ENCODE data around the gene PRMT1. TPM values are rescaled to one million over a fixed set of nuclear protein-coding genes. Genes with fewer than 3 reads are reported as not detected.

Gene PRMT1
- polyA plus RNA-seq, 2 of the 4 experiments (the other 2 are of a cell fraction) = 504 to 516 TPM

DNA sequence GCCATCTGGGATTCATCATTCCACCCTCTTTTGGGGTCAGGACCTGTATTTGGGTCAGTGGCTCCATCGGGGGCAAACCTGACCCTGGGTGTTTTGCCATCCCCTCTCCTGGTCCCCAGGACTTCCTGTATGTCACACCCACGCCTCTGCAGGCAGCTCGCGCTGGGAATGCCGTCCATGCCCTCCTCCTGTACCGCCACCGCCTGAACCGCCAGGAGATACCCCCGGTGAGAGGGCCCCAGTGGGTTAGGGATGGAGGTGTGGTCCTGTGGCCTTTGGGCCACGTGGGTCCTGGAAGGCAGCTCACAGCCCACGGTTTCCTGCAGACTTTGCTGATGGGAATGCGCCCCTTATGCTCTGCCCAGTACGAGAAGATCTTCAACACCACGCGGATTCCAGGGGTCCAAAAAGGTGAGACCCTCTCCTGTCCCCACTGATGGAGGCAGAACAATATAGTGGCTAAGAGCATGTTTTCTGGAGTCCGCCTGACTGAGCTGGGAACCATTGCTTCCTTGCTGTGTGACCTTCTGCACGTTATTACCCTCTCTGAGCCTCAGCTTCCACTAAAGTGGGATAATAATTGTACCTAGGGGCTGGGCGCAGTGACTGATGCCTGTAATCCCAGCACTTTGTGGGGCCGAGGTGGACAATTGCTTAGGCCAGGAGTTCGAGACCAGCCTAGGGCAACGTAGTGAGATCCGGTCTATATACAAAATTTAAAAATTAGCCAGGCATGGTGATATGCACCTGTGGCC is 28.0 kb downstream of the PRMT1 start:
- Histone ChIP-seq H3K4me2 (no peak overlapping the region), H3K4me3 (no peak overlapping the region), H3K27ac (no peak overlapping the region), H3K4me1 (peaks cover 6% of the 10 kb centered on the region; the same call in 1 of the 3 replicates), H3K9me3 (no peaks in the 10 kb centered on the region)
- DNase-seq (ENCODE audit: low read depth in 1 of 2, low spot score in 1 of 2) = no peak
- no peak for FAIRE-seq
- 83% methylated on average over 22 of the region's 22 CpGs for WGBS (ENCODE audit: missing lambda C conversion rate)
- ChIA-PET POLR2A (no interaction called here), CTCF (interaction anchor here (0.7 to 5.9 kb wide), 4 partner anchors 8 to 15 kb away, joined by 3 to 29 read pairs (median 4); no protein-coding TSS in a partner anchor)
- TF ChIP-seq KDM1A (IDR thresholded peaks at IDR 0.05; ENCODE audit: low read depth) = 0 out of 2 replicates have a peak, but pooled peaks have one; percentile 51
- no peak for TF ChIP-seq JUN (IDR thresholded peaks at IDR 0.05)
- peak; percentile 79 for TF ChIP-seq ZFP36 (IDR thresholded peaks at IDR 0.05; ENCODE audit: borderline replicate concordance, partially characterized antibody)
- ATAC-seq = no peak

DNA sequence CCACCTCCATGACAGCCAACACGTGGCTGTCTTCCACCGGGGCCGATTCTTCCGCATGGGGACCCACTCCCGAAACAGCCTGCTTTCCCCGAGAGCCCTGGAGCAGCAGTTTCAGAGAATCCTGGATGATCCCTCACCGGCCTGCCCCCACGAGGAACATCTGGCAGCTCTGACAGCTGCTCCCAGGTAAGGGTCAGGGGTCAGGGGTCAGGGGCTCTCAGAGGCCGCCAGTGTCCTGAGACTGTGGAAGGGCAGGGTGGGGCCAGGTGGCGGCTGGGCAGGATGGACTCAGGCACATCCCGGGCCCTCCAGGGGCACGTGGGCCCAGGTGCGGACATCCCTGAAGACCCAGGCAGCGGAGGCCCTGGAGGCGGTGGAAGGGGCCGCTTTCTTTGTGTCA is 28.8 kb downstream of the PRMT1 start:
- TF ChIP-seq, protein P1, sequence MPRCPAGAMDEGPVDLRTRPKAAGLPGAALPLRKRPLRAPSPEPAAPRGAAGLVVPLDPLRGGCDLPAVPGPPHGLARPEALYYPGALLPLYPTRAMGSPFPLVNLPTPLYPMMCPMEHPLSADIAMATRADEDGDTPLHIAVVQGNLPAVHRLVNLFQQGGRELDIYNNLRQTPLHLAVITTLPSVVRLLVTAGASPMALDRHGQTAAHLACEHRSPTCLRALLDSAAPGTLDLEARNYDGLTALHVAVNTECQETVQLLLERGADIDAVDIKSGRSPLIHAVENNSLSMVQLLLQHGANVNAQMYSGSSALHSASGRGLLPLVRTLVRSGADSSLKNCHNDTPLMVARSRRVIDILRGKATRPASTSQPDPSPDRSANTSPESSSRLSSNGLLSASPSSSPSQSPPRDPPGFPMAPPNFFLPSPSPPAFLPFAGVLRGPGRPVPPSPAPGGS (IDR thresholded peaks at IDR 0.05) = no peak
- no peak for TF ChIP-seq MYC (IDR thresholded peaks at IDR 0.05; ENCODE audit: borderline replicate concordance, low read length)
- TF ChIP-seq, protein P2, sequence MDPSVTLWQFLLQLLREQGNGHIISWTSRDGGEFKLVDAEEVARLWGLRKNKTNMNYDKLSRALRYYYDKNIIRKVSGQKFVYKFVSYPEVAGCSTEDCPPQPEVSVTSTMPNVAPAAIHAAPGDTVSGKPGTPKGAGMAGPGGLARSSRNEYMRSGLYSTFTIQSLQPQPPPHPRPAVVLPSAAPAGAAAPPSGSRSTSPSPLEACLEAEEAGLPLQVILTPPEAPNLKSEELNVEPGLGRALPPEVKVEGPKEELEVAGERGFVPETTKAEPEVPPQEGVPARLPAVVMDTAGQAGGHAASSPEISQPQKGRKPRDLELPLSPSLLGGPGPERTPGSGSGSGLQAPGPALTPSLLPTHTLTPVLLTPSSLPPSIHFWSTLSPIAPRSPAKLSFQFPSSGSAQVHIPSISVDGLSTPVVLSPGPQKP (IDR thresholded peaks at IDR 0.05; ENCODE audit: low read depth, low read length) = no peak
- no peak for TF ChIP-seq ESRRA (IDR thresholded peaks at IDR 0.05; ENCODE audit: borderline replicate concordance, low read length)
- 79% methylated on average over 12 of the region's 16 CpGs for WGBS (ENCODE audit: missing lambda C conversion rate)
- no peak for ATAC-seq

DNA sequence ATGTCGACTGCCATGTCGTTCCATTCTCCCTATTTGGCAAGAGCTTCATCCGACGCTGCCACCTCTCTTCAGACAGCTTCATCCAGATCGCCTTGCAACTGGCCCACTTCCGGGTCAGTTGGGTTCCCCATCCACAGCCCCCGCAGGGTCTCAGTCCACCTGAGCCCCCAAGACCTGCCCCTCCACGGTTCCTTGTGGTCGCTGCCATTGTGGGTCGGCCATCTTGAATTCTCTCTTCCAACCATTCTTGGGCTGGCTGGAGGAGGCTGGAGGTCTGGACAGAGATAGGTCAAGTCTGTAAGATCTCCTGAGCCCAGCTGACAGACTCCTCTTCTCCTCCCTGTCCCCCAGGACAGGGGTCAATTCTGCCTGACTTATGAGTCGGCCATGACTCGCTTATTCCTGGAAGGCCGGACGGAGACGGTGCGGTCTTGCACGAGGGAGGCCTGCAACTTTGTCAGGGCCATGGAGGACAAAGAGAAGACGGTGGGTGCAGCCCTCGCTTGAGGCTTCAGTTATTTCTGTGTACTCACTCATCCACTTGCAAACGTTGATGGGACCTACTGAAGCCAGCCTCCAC is 33.4 kb downstream of the PRMT1 start:
- Histone ChIP-seq H3K4me3 (no peak overlapping the region), H3K4me1 (peaks cover 9% of the 10 kb centered on the region; the same call in 2 of the 3 replicates), H3K27ac (peak overlapping the region in 1 of 2 experiments; percentile 46; a peak in 2 of 6 replicates), H3K4me2 (no peak overlapping the region), H3K9me3 (no peaks in the 10 kb centered on the region)
- FAIRE-seq (no peak), DNase-seq (ENCODE audit: low read depth in 1 of 2, low spot score in 1 of 2) (peak in 1 of 2 experiments; percentile 67), ATAC-seq (peak in 1 of 2 experiments; percentile 21; a peak in 2 of 6 replicates)
- TF ChIP-seq EHMT2 (IDR thresholded peaks at IDR 0.05; ENCODE audit: low read depth) (peak; percentile 76; the same call in 1 of the 2 replicates), FOSL2 (IDR thresholded peaks at IDR 0.05) (no peak), FOSL2 (CRISPR knock-in tag; IDR thresholded peaks at IDR 0.05) (peak; percentile 75), EHF (CRISPR knock-in tag; IDR thresholded peaks at IDR 0.05) (no peak)
- TF ChIP-seq, protein P3, sequence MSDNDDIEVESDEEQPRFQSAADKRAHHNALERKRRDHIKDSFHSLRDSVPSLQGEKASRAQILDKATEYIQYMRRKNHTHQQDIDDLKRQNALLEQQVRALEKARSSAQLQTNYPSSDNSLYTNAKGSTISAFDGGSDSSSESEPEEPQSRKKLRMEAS (IDR thresholded peaks at IDR 0.05) = peak; percentile 56
- ChIA-PET CTCF (interaction anchor here (0.7 to 2.2 kb wide), 5 partner anchors 11 to 135 kb away, joined by 3 to 9 read pairs (median 3); no protein-coding TSS in a partner anchor), POLR2A (no interaction called here)
- WGBS (ENCODE audit: missing lambda C conversion rate) = 66% methylated on average over 18 of the region's 20 CpGs

More for the DNA sequence above, 28.8 kb downstream of the PRMT1 start:
- ChIA-PET POLR2A (no interaction called here), CTCF (interaction anchor here (5.9 kb wide), 1 partner anchor 11 kb away, joined by 29 read pairs; no protein-coding TSS in a partner anchor)
- H3K27ac ChIP-seq = no peak overlapping the region
- no peak for DNase-seq (ENCODE audit: low read depth in 1 of 2, low spot score in 1 of 2)
- H3K9me3 ChIP-seq = no peaks in the 10 kb centered on the region
- no peak for FAIRE-seq
- H3K4me2 ChIP-seq = no peak overlapping the region
- H3K4me1 ChIP-seq = peaks cover 6% of the 10 kb centered on the region; the same call in 1 of the 3 replicates
- H3K4me3 ChIP-seq = no peak overlapping the region

DNA sequence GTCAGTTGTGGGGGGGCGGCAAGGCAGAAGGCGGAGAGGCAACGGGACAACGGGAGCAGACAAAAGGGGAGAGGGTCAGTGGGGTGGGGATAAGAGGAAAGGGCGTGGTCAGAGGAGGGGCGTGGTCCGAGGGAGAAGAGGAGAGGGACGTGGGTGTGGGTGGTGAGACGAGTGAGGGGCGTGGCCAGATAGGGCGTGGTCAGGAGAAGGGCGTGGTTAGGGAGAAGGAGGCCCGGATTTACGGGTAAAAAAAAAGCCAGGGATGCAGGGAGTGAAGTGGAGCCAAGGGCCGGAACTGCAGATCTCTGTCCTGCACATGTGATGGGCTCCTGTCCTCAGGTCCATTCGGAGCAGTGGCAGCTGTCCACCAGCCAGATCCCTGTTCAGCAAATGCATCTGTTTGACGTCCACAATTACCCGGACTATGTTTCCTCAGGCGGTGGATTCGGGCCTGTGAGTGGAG is 35.4 kb downstream of the PRMT1 start:
- TF ChIP-seq, protein P4, sequence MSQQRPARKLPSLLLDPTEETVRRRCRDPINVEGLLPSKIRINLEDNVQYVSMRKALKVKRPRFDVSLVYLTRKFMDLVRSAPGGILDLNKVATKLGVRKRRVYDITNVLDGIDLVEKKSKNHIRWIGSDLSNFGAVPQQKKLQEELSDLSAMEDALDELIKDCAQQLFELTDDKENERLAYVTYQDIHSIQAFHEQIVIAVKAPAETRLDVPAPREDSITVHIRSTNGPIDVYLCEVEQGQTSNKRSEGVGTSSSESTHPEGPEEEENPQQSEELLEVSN (IDR thresholded peaks at IDR 0.05; ENCODE audit: borderline replicate concordance, low read depth) = no peak
- TF ChIP-seq MAFK (IDR thresholded peaks at IDR 0.05; ENCODE audit: partially characterized antibody) = peak; percentile 61
- no peak for TF ChIP-seq FOSL2 (IDR thresholded peaks at IDR 0.05)
- 0 out of 2 replicates have a peak, but pooled peaks have one; percentile 3 for TF ChIP-seq FOSL2 (CRISPR knock-in tag; IDR thresholded peaks at IDR 0.05)
- TF ChIP-seq EHF (CRISPR knock-in tag; IDR thresholded peaks at IDR 0.05) = no peak
- peak in 1 of 2 experiments; percentile 15; a peak in 1 of 5 replicates for TF ChIP-seq JUN (IDR thresholded peaks at IDR 0.05)
- TF ChIP-seq, protein P5, sequence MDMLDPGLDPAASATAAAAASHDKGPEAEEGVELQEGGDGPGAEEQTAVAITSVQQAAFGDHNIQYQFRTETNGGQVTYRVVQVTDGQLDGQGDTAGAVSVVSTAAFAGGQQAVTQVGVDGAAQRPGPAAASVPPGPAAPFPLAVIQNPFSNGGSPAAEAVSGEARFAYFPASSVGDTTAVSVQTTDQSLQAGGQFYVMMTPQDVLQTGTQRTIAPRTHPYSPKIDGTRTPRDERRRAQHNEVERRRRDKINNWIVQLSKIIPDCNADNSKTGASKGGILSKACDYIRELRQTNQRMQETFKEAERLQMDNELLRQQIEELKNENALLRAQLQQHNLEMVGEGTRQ (IDR thresholded peaks at IDR 0.05) = no peak
- no peak for TF ChIP-seq CHD4 (IDR thresholded peaks at IDR 0.05; ENCODE audit: borderline replicate concordance)
- TF ChIP-seq TP53 (CRISPR knock-in tag; IDR thresholded peaks at IDR 0.05) = no peak
- no peak for TF ChIP-seq ZNF302 (CRISPR knock-in tag; IDR thresholded peaks at IDR 0.05)
- peak; percentile 80 to 87 for ATAC-seq
- Histone ChIP-seq H3K9me3 (no peaks in the 10 kb centered on the region), H3K4me2 (peak overlapping the region; percentile 93), H3K4me1 (peaks cover 9% of the 10 kb centered on the region; the same call in 2 of the 3 replicates), H3K27ac (peak overlapping the region; percentile 77 to 81), H3K4me3 (peak overlapping the region; percentile 47)
- FAIRE-seq = no peak
- POLR2A ChIA-PET = interaction anchor here (1.0 kb wide), 1 partner anchor 54 kb away, joined by 4 read pairs; the partner anchor contains the start of gene AP2A1
- WGBS (ENCODE audit: missing lambda C conversion rate) = 17% methylated on average over 20 of the region's 20 CpGs
- CTCF ChIA-PET = interaction anchor here (0.6 to 1.9 kb wide), 7 partner anchors 8 to 202 kb away, joined by 3 to 8 read pairs (median 4); partner anchors contain the start of gene RCN3
- DNase-seq (ENCODE audit: low read depth in 1 of 2, low spot score in 1 of 2) = peak; percentile 86 to 96

Data from A549 (cell line).